ENCODE data around the gene KCNF1. TPM values are rescaled to one million over a fixed set of nuclear protein-coding genes. Genes with fewer than 3 reads are reported as not detected.

KCNF1 gene
- total and polyA plus RNA-seq, 2 of the 8 experiments (the other 6 are each of a cell fraction or from before 2014, with no cell fraction given) = 0.48 to 1.5 TPM

GRCh38 chr2:10863837-10864236, 47.9 kb upstream of the KCNF1 start (continued):
- TF ChIP-seq, protein P1, sequence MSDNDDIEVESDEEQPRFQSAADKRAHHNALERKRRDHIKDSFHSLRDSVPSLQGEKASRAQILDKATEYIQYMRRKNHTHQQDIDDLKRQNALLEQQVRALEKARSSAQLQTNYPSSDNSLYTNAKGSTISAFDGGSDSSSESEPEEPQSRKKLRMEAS (IDR thresholded peaks at IDR 0.05) = no peak
